ENCODE data around the gene HNRNPM.
"Not testable (repeated sequence)": the region's sequence is repeated elsewhere in the genome, so short reads cannot be mapped to it uniquely, and the experiment has no call there.

DNA sequence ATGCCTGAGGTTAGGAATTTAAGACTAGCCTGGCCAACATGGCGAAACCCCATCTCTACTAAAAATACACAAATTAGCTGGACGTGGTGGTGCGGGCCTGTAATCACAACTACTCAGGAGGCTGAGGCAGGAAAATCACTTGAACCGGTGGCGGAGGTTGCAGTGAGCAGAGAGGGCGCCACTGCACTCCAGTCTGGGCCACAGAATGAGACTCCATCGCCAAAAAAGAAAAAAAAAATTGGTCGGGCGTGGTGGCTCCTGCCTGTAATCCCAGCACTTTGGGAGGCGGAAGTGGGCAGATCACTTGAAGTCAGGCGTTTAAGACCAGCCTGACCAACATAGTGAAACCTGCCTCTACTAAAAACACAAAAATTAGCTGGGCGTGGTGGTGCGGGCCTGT is 34.1 kb upstream of the HNRNPM start:
- TF ChIP-seq, protein P1, sequence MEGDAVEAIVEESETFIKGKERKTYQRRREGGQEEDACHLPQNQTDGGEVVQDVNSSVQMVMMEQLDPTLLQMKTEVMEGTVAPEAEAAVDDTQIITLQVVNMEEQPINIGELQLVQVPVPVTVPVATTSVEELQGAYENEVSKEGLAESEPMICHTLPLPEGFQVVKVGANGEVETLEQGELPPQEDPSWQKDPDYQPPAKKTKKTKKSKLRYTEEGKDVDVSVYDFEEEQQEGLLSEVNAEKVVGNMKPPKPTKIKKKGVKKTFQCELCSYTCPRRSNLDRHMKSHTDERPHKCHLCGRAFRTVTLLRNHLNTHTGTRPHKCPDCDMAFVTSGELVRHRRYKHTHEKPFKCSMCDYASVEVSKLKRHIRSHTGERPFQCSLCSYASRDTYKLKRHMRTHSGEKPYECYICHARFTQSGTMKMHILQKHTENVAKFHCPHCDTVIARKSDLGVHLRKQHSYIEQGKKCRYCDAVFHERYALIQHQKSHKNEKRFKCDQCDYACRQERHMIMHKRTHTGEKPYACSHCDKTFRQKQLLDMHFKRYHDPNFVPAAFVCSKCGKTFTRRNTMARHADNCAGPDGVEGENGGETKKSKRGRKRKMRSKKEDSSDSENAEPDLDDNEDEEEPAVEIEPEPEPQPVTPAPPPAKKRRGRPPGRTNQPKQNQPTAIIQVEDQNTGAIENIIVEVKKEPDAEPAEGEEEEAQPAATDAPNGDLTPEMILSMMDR (conservative IDR thresholded peaks at IDR 0.05; ENCODE audit: low read length): not testable (repeated sequence)
- TF ChIP-seq EZH2phosphoT487 (IDR thresholded peaks at IDR 0.05; ENCODE audit: borderline replicate concordance, low read depth, low read length): not testable (repeated sequence)
